GM23248 (cell line): ENCODE measurements around the gene SNF8.

ENCODE experiments used
- EZH2 ChIP-seq: fragments of 200-600 bp; sonication (generic); IDR thresholded peaks from 2 replicates; pipeline ENCODE4 v1.6.1; 2018; ENCODE audit warnings: antibody characterized with exemption, mild to moderate bottlenecking; ENCODE audit not compliant: insufficient read depth, poor library complexity, severe bottlenecking
- EZH2phosphoT487 ChIP-seq: fragments of 200-600 bp; sonication (generic); IDR thresholded peaks from 2 replicates; pipeline ENCODE4 v1.6.1; 2018; ENCODE audit warnings: antibody characterized with exemption, moderate library complexity, mild to moderate bottlenecking, low read depth; ENCODE audit not compliant: insufficient read depth

GRCh38 chr17:48909783-48910182 is 34.9 kb downstream of the SNF8 start:
- no peak for TF ChIP-seq EZH2
- no peak for TF ChIP-seq EZH2phosphoT487
